Measurements from ENCODE around the gene FSTL3.

FSTL3 gene

DNA sequence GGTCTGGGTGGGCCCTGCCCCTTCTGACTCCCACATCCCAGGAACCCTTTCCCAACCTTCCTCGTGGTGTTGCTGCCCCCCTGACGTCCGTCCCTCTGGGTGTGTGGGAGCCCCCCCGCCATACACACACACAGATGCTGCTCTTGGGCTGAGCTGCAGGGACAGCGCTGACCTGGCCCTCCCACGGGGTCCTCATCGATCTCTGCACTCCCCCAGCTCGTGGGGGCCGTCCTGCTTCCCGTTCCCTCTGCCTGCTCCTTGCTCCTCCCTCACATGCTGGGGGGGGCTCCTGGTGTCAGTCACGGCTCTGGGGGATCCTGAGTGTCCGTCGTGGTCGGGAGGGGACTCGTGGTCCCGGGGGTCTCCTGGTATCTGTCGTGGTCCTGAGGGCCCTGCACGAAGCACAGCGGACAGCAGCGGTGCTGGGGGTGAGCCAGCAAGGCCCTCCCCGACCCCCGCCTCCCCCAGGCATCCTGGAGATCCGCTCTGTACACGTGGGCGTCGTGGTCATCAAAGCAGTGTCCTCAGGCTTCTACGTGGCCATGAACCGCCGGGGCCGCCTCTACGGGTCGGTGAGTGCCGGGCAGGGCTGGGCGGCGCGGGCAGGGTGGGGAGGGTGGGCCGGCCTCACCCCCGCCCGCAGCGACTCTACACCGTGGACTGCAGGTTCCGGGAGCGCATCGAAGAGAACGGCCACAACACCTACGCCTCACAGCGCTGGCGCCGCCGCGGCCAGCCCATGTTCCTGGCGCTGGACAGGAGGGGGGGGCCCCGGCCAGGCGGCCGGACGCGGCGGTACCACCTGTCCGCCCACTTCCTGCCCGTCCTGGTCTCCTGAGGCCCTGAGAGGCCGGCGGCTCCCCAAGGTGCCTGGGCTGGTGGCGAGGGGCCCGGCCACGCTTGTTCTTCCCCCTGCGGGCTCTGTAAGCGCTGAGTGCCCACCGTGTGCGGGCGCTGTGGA lies 33.1 kb upstream of the FSTL3 start:
- Histone ChIP-seq H4K20me1 (peaks cover 34 to 90% (median 70%) of the 10 kb centered on the region in 11 experiments; a peak in 21 of 22 replicates), H3K9ac (peak overlapping the region in 1 of 11 experiments; percentile 35; a peak in 3 of 22 replicates), H3K4me1 (peaks cover 22 to 63% (median 50%) of the 10 kb centered on the region in 10 experiments), H3K27me3 (peaks cover 0 to 34% (median 7%) of the 10 kb centered on the region in 11 experiments; a peak in 13 of 22 replicates), H3K4me2 (peak overlapping the region in 9 of 11 experiments; percentile 33 to 95 (median 86); a peak in 17 of 22 replicates), H3K4me3 (no peak overlapping the region), H3K9me3 (replicated peaks in 1 of 11) (no peaks in the 10 kb centered on the region), H3K36me3 (peaks cover 24 to 35% (median 27%) of the 10 kb centered on the region in 11 experiments), H3K27ac (peak overlapping the region in 1 of 11 experiments; percentile 58; a peak in 1 of 22 replicates)
- no peak for TF ChIP-seq Cebpa-rat (IDR thresholded peaks at IDR 0.05)

GRCh38 chr19:643736-644135 lies 32.5 kb upstream of the FSTL3 start:
- H3K9ac ChIP-seq: peak overlapping the region in 7 of 11 experiments; percentile 10 to 70 (median 59); a peak in 11 of 22 replicates
- H4K20me1 ChIP-seq: peaks cover 38 to 90% (median 71%) of the 10 kb centered on the region in 11 experiments; a peak in 21 of 22 replicates
- H3K9me3 ChIP-seq (replicated peaks in 1 of 11): no peaks in the 10 kb centered on the region
- TF ChIP-seq Cebpa-rat (IDR thresholded peaks at IDR 0.05): no peak
- H3K4me3 ChIP-seq: 0 out of 20 replicates have a peak overlapping the region, but pooled peaks of 1 of the 10 experiments have one; percentile 0
- peak overlapping the region in 6 of 11 experiments; percentile 28 to 63 (median 58); a peak in 9 of 22 replicates for H3K27ac ChIP-seq
- H3K27me3 ChIP-seq: peaks cover 0 to 30% (median 7%) of the 10 kb centered on the region in 11 experiments; a peak in 13 of 22 replicates
- peak overlapping the region; percentile 53 to 95 (median 86) for H3K4me2 ChIP-seq
- peaks cover 21 to 56% (median 43%) of the 10 kb centered on the region in 10 experiments for H3K4me1 ChIP-seq
- peaks cover 29 to 40% (median 33%) of the 10 kb centered on the region in 11 experiments for H3K36me3 ChIP-seq

- peaks cover 35 to 46% (median 39%) of the 10 kb centered on the region in 11 experiments for H3K36me3 ChIP-seq
- peak overlapping the region in 7 of 11 experiments; percentile 28 to 63 (median 58); a peak in 11 of 22 replicates for H3K27ac ChIP-seq
- H3K27me3 ChIP-seq: peaks cover 0 to 23% (median 4%) of the 10 kb centered on the region in 11 experiments; a peak in 12 of 22 replicates
- peaks cover 42 to 91% (median 74%) of the 10 kb centered on the region in 11 experiments for H4K20me1 ChIP-seq
- H3K9ac ChIP-seq: peak overlapping the region in 9 of 11 experiments; percentile 10 to 70 (median 59); a peak in 16 of 22 replicates
- peak overlapping the region in 2 of 10 experiments; percentile 0; a peak in 2 of 20 replicates for H3K4me3 ChIP-seq
- no peak for TF ChIP-seq Cebpa-rat (IDR thresholded peaks at IDR 0.05)
- peak overlapping the region; percentile 53 to 95 (median 86) for H3K4me2 ChIP-seq
- peaks cover 15 to 50% (median 37%) of the 10 kb centered on the region in 10 experiments for H3K4me1 ChIP-seq
- no peaks in the 10 kb centered on the region for H3K9me3 ChIP-seq (replicated peaks in 1 of 11)
These were observed 31.8 kb upstream of the FSTL3 start for GRCh38 chr19:644363-644762.

- H3K4me2 ChIP-seq: peak overlapping the region; percentile 53 to 95 (median 86)
- TF ChIP-seq Cebpa-rat (IDR thresholded peaks at IDR 0.05): no peak
- H4K20me1 ChIP-seq: peaks cover 46 to 95% (median 78%) of the 10 kb centered on the region in 11 experiments
- peaks cover 0 to 23% (median 4%) of the 10 kb centered on the region in 11 experiments; a peak in 10 of 22 replicates for H3K27me3 ChIP-seq
- H3K36me3 ChIP-seq: peaks cover 39 to 50% (median 43%) of the 10 kb centered on the region in 11 experiments
- peak overlapping the region in 2 of 10 experiments; percentile 0; a peak in 2 of 20 replicates for H3K4me3 ChIP-seq
- peaks cover 13 to 49% (median 36%) of the 10 kb centered on the region in 10 experiments for H3K4me1 ChIP-seq
- H3K27ac ChIP-seq: peak overlapping the region in 7 of 11 experiments; percentile 28 to 63 (median 58); a peak in 11 of 22 replicates
- no peaks in the 10 kb centered on the region for H3K9me3 ChIP-seq (replicated peaks in 1 of 11)
- peak overlapping the region in 9 of 11 experiments; percentile 10 to 70 (median 59); a peak in 16 of 22 replicates for H3K9ac ChIP-seq
These were observed 31.4 kb upstream of the FSTL3 start for GRCh38 chr19:644789-645188.

DNA sequence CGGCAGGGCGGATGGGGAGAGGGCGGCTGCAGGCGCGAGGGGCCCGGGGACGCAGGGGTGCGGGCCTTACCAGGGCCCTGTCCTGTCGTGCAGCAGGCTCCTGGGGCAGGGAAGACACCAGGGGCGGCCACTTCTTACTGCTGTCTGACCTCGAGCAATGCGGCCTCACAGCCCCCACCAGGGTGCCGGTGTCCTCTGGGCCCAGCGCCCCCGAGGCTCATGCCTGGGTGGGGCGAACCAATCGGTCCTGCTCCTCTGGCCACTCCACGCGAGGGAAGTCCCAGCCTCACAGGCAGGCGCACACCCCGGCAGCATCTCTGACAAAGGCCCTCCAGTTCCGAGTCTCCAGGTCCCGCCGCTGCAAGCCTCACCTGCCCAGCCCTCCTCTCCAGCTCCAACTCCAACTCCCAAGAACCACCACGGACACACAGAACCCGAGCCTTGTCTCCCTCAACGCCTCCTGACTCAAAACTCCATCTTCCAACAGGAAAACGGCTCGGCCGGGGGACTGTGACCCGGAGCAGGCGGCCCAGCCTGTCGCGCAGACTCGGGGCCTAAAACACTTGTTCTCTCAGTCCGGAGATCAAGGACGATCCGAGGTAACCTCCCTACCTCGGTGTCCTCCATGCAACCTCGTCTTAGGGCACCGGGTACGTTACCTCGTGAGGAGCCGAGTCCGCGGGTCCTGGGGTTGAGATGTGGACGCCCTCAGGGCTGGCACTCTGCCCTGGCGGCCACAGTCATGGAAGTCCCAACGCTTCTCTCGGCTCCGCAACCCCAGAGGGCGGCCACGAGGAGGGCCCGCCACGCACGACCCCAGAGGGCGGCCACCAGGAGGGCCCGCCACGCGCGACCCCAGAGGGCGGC lies 30.0 kb upstream of the FSTL3 start:
- Histone ChIP-seq H3K27ac (peak overlapping the region in 2 of 11 experiments; percentile 35 to 42; a peak in 2 of 22 replicates), H3K9ac (peak overlapping the region in 3 of 11 experiments; percentile 36 to 44 (median 41); a peak in 4 of 22 replicates), H3K4me1 (peaks cover 13 to 45% (median 36%) of the 10 kb centered on the region in 10 experiments), H3K9me3 (replicated peaks in 1 of 11) (no peaks in the 10 kb centered on the region), H3K4me2 (peak overlapping the region in 9 of 11 experiments; percentile 21 to 95 (median 87); a peak in 11 of 22 replicates), H3K27me3 (peaks cover 0 to 19% (median 0%) of the 10 kb centered on the region in 11 experiments; a peak in 6 of 22 replicates), H3K36me3 (peaks cover 48 to 63% (median 56%) of the 10 kb centered on the region in 11 experiments), H4K20me1 (peaks cover 57 to 95% (median 80%) of the 10 kb centered on the region in 11 experiments), H3K4me3 (no peak overlapping the region)
- no peak for TF ChIP-seq Cebpa-rat (IDR thresholded peaks at IDR 0.05)

GRCh38 chr19:646779-647565 lies 29.2 kb upstream of the FSTL3 start:
- Histone ChIP-seq H3K9me3 (replicated peaks in 1 of 11) (no peaks in the 10 kb centered on the region), H3K27me3 (peaks cover 0 to 19% (median 0%) of the 10 kb centered on the region in 11 experiments; a peak in 6 of 22 replicates), H3K4me1 (peaks cover 13 to 39% (median 33%) of the 10 kb centered on the region in 10 experiments), H3K4me3 (no peak overlapping the region), H3K4me2 (no peak overlapping the region), H4K20me1 (peaks cover 65 to 95% (median 86%) of the 10 kb centered on the region in 11 experiments), H3K9ac (no peak overlapping the region), H3K27ac (no peak overlapping the region), H3K36me3 (peaks cover 56 to 72% (median 64%) of the 10 kb centered on the region in 11 experiments)
- no peak for TF ChIP-seq Cebpa-rat (IDR thresholded peaks at IDR 0.05)

- H3K27ac ChIP-seq: no peak overlapping the region
- H3K9ac ChIP-seq: no peak overlapping the region
- H3K27me3 ChIP-seq: peaks cover 0 to 18% (median 0%) of the 10 kb centered on the region in 11 experiments; a peak in 6 of 22 replicates
- no peaks in the 10 kb centered on the region for H3K9me3 ChIP-seq (replicated peaks in 1 of 11)
- peaks cover 64 to 79% (median 72%) of the 10 kb centered on the region in 11 experiments for H3K36me3 ChIP-seq
- TF ChIP-seq Cebpa-rat (IDR thresholded peaks at IDR 0.05): no peak
- H3K4me3 ChIP-seq: no peak overlapping the region
- H3K4me2 ChIP-seq: no peak overlapping the region
- H4K20me1 ChIP-seq: peaks cover 73 to 100% (median 93%) of the 10 kb centered on the region in 11 experiments
- H3K4me1 ChIP-seq: peaks cover 13 to 38% (median 31%) of the 10 kb centered on the region in 10 experiments
These were observed 28.5 kb upstream of the FSTL3 start for GRCh38 chr19:647566-648284.
